HG03575 (cell line): ENCODE results near the gene VENTX.

Experiments
- ATAC-seq: cut with Tn5 transposase; IDR thresholded peaks from one replicate; pipeline ENCODE4 v1.9.1; 2021; ENCODE audit not compliant: unreplicated experiment, insufficient number of reproducible peaks, low FRiP score; ENCODE audit errors: extremely low read depth

VENTX gene

GRCh38 chr10:133277993-133278576 is 40.4 kb downstream of the VENTX start:
- no peak for ATAC-seq

DNA sequence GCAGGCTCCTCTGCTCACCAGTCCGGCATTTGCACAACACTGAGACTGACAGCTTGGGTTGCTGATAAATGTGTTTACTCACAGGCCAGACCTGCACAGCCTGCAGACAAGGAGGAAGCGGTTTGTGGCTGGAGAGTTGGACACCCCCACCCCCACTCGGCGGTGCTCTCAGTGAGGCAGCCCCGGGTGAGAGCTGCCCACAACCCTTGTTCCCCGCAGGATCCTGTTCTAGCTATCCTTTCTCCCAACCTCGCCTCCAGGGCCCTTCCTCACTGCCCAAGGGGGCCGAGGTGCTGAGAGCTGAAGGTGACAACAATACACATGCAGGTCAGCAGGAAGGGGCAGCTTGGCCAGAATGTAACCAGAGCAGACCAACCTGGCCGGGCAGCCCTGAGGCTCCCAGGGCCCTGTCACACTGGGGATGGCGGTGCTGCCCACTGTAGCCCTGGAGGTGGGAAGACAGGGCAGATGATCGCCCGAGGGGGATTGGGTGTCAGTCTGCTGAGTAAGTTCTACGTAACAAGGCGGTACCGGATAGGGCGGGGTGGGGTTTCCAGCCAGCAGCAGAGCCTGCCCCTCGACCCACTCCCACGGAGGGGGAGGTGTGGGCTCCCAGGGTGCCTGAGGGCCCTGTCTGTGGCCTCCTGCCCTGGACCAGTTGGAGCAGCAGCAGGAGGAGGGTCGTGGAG is 41.1 kb downstream of the VENTX start:
- no peak for ATAC-seq

- ATAC-seq, result no peak
Measured at GRCh38 chr10:133279326-133280226, 41.9 kb downstream of the VENTX start.

- no peak for ATAC-seq
Measured at GRCh38 chr10:133280391-133281059, 42.9 kb downstream of the VENTX start.

GRCh38 chr10:133281084-133281483 is 43.4 kb downstream of the VENTX start:
- ATAC-seq, result no peak

DNA sequence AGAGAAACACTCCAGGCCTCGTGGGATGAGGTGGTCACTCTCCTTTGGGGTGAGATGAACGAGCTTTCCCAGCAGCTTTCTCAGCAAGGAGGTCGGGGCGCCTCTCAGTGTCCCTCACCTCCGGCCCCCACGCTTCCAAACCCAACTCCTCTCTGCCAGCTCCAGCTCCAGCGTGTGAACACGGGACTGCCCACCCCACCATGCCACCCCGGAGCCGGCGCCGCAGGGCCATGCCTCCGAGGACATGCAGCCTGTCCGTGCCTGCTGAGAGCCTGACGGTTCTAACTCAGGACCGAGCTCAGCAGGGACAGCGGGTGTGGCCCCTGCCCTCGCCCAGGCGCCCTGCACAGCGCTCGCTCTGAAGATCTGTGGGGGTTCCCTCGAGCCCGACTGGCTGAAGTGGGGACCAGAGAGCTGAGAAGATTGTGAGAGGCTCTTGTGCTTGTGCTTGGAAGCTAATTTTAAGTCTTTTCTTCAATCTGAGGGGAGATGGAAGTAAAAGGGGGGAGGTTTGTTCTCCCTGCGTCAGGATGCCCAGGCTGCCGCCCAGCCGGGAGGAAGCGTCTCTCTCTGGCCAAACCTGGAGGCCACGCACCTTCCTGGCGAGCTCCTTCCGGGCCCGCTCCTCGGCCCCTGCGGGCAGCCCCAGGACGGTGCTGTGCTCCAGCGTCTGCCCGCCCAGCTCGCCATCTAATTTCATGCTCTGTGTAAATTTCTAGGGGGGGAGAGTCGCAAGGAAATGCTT is 44.1 kb downstream of the VENTX start:
- no peak for ATAC-seq

DNA sequence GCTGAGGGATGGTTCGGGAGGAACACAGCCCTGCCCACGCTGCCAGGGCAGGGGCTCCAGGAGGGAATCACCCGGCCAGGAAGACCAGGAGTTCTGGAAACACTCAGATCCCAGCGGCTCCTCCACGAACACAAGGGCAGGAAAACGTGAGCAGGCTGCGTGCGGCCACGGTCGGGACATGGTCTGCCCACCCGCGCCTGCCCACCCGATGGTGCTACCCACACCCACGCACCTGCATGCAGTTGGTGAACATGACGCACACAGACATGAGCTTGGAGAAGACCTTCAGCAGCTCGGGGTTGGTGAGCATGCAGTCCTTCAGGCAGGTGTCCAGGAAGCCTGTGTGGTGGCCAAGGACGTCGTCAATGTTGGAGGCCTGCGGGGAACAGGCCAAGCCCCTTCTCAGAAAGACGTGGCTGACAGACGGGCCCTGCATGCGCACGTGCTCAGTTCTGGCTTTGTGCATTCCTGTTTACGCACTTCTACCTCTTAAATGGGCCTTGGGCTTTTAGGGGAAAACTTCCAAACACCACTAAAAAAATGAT is 45.3 kb downstream of the VENTX start:
- no peak for ATAC-seq

- no peak for ATAC-seq
Measured at GRCh38 chr10:133283931-133284330, 46.3 kb downstream of the VENTX start.

GRCh38 chr10:133285217-133285616 is 47.6 kb downstream of the VENTX start:
- ATAC-seq, result no peak

DNA sequence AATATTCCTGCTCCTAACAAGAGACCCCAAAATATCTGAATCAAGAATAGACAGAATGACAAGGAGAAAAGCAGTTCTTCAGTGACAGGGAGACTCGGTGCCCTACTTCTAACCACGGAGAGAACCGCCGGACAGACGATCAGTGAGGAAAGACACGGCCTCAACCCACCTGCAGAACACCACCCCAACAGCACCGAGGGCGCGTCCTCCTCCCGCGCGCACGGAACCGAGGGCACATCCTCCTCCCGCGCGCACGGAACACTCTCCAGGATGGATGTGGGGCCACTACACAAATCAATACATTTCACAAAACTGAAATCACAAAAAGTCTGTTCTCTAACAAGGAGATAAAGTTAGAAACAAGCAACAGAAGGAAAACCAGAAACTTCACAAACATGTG is 48.7 kb downstream of the VENTX start:
- ATAC-seq, result no peak

- ATAC-seq, result no peak
Measured at GRCh38 chr10:133287832-133288500, 50.3 kb downstream of the VENTX start.

DNA sequence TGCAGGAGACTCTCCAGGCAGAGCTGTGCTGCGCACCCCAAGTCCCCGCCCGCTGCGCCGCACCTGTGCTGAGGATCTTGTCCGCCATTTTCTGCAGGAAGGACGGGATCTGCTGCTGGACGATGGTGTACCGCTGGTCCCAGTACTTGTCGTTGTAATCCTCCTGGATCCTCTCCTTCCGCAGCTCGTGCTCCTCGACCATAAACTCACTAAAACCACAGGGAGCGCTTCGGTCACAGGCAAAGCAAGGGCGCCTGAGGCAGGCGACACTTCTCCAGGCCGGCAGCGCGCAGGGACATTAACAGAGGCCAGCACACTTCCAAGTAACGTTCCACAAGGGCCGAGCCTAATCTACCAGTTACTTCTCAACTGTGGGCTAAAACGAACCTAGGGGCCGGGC is 52.1 kb downstream of the VENTX start:
- no peak for ATAC-seq
